Dendritic cell treated with granulocyte-macrophage colony-stimulating factor and Interleukin-4, amounts not matched to agents 40 ng/mL and 50 ng/mL, for 4 days (primary cell): ENCODE measurements around the gene ATMIN.

ENCODE experiments used
- H3K27ac Mint-ChIP-seq: one replicate; pipeline ENCODE4 v1.8.0; 2022; ENCODE audit warnings: mild to moderate bottlenecking, mixed read lengths
- H3K27me3 Mint-ChIP-seq: one replicate; pipeline ENCODE4 v1.8.0; 2022; ENCODE audit warnings: mild to moderate bottlenecking, mixed read lengths
- H3K36me3 Mint-ChIP-seq: one replicate; pipeline ENCODE4 v1.8.0; 2022; ENCODE audit warnings: low read depth, mixed read lengths
- H3K4me1 Mint-ChIP-seq: one replicate; pipeline ENCODE4 v1.8.0; 2022; ENCODE audit warnings: low read depth, mixed read lengths
- H3K4me3 Mint-ChIP-seq: one replicate; pipeline ENCODE4 v1.8.0; 2022; ENCODE audit warnings: mild to moderate bottlenecking, moderate library complexity, mixed read lengths
- H3K9me3 Mint-ChIP-seq: one replicate; pipeline ENCODE4 v1.8.0; 2022; ENCODE audit warnings: mixed read lengths
- intact Hi-C: fragments of 100-400 bp; cut with micrococcal nuclease; formaldehyde crosslinking; loops from one replicate; pipeline ENCODE4 v1.15.0; 2022

The ATMIN gene

GRCh38 chr16:81018496-81018895, 17.1 kb upstream of the ATMIN start:
- H3K9me3 Mint-ChIP-seq, result no peaks in the 10 kb centered on the region
- H3K4me3 Mint-ChIP-seq, result no peak overlapping the region
- peaks cover 84% of the 10 kb centered on the region for H3K36me3 Mint-ChIP-seq
- intact Hi-C loops, result no loop called here
- H3K4me1 Mint-ChIP-seq, result peaks cover 4% of the 10 kb centered on the region
- H3K27ac Mint-ChIP-seq, result no peak overlapping the region
- no peaks in the 10 kb centered on the region for H3K27me3 Mint-ChIP-seq

DNA sequence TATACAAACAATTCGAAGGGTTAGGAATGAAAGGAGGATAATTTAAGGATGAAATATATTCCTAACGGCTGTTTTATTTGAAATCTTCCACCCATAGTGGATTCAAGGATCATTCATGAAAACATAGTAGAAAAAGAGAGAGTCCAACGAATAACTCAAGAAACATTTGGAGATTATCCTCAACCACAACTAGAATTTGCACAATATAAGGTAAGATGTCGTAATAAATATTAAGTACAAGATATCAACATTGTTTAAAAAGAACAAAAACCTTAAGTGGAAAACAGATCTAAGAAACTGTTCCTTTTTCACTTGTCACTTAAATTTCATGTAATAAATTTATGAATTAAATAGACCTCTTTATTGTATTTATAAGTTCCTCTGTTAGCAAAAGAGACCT, 9.2 kb upstream of the ATMIN start:
- Mint-ChIP-seq H3K27me3 (no peaks in the 10 kb centered on the region), H3K9me3 (no peaks in the 10 kb centered on the region), H3K4me1 (no peaks in the 10 kb centered on the region), H3K4me3 (no peak overlapping the region), H3K36me3 (peaks cover 50% of the 10 kb centered on the region), H3K27ac (no peak overlapping the region)
- intact Hi-C loops, result no loop called here

DNA sequence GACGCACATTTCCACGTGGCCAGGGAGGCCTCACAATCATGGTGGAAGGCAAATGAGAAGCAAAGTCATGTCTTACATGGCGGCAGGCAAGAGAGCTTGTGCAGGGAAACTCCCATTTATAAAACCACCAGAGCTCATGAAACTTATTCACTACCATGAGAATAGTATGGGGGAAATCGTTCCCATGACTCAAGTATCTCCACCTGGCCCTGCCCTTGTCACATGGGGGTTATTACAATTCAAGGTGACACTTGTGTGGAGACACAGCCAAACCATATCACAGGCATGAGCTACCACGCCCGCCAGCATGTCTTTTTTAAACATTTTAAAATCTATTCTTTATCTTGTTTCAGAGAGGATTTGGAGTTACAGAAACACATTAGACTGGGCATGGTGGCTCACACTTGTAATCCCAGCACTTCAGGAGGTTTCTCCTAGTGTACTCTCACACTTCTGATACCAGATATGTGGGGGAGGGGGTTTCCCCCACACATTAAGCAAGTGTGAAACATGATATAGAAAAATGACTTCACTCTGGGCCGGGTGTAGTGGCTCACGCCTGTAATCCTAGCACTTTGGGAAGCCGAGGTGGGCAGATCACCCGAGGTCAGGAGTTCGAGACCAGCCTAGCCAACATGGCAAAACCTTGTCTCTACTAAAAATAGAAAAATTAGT, 5.6 kb upstream of the ATMIN start:
- H3K4me3 Mint-ChIP-seq, result no peak overlapping the region
- intact Hi-C loops, result loop anchor here (10.0 kb wide), 1 partner anchor 705 kb away; no protein-coding TSS in a partner anchor
- no peak overlapping the region for H3K27ac Mint-ChIP-seq
- no peaks in the 10 kb centered on the region for H3K9me3 Mint-ChIP-seq
- H3K4me1 Mint-ChIP-seq, result no peaks in the 10 kb centered on the region
- H3K36me3 Mint-ChIP-seq, result peaks cover 30% of the 10 kb centered on the region
- no peaks in the 10 kb centered on the region for H3K27me3 Mint-ChIP-seq

DNA sequence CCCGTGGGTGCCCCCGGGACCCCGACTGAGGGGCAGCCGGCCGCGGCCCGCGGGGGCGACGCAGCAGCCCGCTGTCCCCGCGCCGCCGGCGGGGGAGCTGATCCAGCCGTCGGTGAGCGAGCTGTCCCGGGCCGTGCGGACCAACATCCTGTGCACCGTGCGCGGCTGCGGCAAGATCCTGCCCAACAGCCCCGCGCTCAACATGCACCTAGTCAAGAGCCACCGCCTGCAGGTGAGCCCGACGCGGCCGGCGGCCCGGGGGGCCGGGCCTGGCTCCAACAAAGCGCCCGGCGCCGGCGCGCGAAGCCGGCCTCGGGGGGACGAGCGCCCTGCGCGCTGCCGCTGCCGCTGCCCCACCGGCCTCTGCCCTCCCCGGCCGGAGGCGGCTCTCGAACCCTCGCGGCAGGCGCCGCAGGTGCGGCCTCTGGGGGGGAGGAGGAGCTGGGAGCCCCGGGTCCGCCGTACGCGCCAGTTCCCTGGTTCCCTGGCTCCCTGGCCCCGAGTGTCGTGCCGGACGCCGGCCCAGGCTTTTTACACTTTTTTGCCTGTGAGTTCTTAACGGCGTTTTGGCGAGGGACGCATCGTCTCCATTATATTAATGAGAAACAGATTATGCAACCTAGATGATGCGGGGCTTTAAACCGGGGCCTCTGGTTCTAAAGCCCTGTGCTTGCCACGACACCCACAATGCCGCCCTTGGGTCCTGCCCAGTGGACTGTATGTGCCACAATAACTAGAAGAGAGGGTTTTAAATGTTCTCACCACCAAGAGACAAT, 521 bp downstream of the ATMIN start:
- peaks cover 30% of the 10 kb centered on the region for H3K36me3 Mint-ChIP-seq
- H3K27ac Mint-ChIP-seq, result no peak overlapping the region
- H3K27me3 Mint-ChIP-seq, result no peaks in the 10 kb centered on the region
- intact Hi-C loops, result loop anchor here (1.0 to 10.0 kb wide), 3 partner anchors 29 to 699 kb away; partner anchors contain the start of genes CENPN and CMC2
- H3K9me3 Mint-ChIP-seq, result no peaks in the 10 kb centered on the region
- peaks cover 43% of the 10 kb centered on the region for H3K4me1 Mint-ChIP-seq
- peak overlapping the region; percentile 78 for H3K4me3 Mint-ChIP-seq

DNA sequence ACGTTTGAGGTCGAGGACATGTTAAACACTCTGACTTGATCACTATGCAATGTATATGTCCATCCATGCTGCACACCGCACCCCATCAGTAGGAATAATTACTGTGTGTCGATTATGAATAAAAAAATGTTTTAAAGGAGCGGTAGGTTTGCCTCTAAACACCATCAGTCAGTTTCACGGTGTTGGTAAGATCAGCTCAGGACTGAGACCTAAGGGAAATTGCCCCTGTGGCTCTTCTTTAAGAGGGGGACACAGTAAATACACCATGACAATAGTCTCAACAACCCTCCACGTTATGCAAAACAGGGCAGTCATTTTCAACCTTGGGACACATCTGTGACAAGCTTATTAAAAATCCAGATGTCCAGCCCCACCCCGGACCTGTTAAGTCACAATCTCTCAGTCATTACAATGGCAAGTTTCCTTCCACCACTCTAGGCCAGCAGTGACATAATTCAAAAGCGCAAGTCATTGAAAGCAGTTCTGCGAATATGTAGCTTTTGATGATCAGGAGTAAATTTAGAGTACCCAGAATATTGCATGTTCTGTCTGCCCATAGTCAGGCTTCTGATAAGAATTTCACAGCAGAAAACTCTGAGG, 1.2 kb downstream of the ATMIN start:
- Mint-ChIP-seq H3K27me3 (no peaks in the 10 kb centered on the region), H3K36me3 (peaks cover 37% of the 10 kb centered on the region), H3K9me3 (no peaks in the 10 kb centered on the region), H3K27ac (no peak overlapping the region), H3K4me3 (peak overlapping the region; percentile 78), H3K4me1 (peaks cover 43% of the 10 kb centered on the region)
- intact Hi-C loops, result loop anchor here (10.0 kb wide), 1 partner anchor 698 kb away; no protein-coding TSS in a partner anchor

DNA sequence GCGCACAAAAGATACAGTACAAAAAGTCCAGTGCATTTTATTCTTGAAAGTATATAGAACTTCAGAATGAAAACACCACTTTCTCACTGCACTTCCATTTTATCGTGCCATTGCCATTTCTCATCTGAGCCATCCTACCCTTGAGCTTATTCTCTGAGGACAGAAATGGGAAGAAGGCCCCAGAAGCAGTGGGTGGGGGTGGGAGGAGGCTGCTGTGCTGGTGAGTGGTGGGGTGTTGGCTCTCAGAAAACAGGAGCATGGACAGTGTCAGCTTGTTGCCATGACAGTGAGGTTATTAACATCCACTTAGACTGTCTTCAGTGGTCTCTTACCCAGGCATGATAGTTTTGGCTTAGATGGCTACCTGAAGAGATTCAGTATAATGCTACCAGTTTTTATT, 4.5 kb downstream of the ATMIN start:
- no peak overlapping the region for H3K4me3 Mint-ChIP-seq
- intact Hi-C loops, result no loop called here
- peak overlapping the region; percentile 54 for H3K27ac Mint-ChIP-seq
- no peaks in the 10 kb centered on the region for H3K27me3 Mint-ChIP-seq
- H3K9me3 Mint-ChIP-seq, result no peaks in the 10 kb centered on the region
- peaks cover 69% of the 10 kb centered on the region for H3K36me3 Mint-ChIP-seq
- H3K4me1 Mint-ChIP-seq, result peaks cover 43% of the 10 kb centered on the region

DNA sequence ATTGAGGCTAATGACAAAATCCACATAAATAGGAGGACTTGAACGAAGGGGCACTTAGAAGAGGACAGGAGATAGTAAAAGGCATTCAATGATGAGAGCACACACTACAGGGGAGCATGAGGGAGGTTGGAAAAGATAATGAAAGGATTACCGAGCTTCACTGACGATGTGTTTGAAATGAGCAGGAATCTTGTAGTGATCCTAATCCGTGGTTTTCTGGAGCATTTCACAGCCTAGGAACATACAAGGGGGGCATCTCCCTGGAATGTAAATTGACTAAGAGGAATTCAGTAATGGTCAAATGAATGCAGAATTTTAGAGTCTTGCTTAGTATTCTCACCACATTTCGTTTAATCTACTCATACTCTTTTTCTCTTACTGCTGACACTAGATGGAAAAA, 5.2 kb downstream of the ATMIN start:
- H3K27ac Mint-ChIP-seq, result no peak overlapping the region
- no peaks in the 10 kb centered on the region for H3K9me3 Mint-ChIP-seq
- no peak overlapping the region for H3K4me3 Mint-ChIP-seq
- peaks cover 39% of the 10 kb centered on the region for H3K4me1 Mint-ChIP-seq
- H3K27me3 Mint-ChIP-seq, result no peaks in the 10 kb centered on the region
- intact Hi-C loops, result no loop called here
- H3K36me3 Mint-ChIP-seq, result peaks cover 75% of the 10 kb centered on the region

DNA sequence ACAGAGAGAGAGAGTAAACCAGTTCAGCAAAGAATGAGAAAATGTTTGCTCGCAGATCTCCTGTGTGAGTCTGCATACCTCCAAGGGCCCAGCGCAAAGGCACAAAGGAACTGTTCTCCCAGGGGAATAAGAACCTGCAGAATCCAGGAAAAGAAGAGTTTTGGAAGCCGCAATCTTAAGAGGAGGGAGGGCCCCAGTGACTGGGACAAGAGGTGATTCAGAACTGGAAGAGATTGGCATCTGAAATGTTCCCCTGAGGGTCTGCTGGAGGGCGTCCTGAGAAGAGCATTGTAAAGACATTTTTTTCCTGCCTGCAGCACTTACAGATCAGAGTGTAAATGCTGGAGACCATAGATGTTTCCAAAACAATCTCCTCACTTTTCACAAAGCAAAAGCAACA, 6.1 kb downstream of the ATMIN start:
- peaks cover 36% of the 10 kb centered on the region for H3K4me1 Mint-ChIP-seq
- peaks cover 76% of the 10 kb centered on the region for H3K36me3 Mint-ChIP-seq
- no peaks in the 10 kb centered on the region for H3K9me3 Mint-ChIP-seq
- no peak overlapping the region for H3K27ac Mint-ChIP-seq
- intact Hi-C loops, result no loop called here
- no peak overlapping the region for H3K4me3 Mint-ChIP-seq
- H3K27me3 Mint-ChIP-seq, result no peaks in the 10 kb centered on the region

DNA sequence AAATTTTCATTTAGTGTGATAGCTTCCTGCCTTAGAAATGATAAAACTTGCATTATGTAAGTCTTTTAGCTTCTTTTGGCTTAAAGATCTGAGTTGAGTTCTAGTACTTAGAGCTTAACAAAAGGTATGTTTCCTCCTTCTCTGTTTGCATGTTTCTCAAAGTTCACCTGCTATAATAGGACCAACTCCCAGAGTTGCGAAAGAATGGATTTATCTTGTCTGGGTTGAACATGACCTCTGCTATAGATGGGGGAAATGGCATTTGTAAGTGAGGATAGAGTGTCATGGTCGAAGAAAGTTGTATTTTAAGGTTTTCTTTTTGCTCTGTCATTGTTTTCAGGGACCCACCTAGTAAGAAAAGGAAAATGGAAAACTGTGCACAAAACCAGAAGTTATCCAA, 7.2 kb downstream of the ATMIN start:
- H3K4me3 Mint-ChIP-seq, result no peak overlapping the region
- H3K27me3 Mint-ChIP-seq, result no peaks in the 10 kb centered on the region
- peaks cover 1% of the 10 kb centered on the region for H3K9me3 Mint-ChIP-seq
- peaks cover 26% of the 10 kb centered on the region for H3K4me1 Mint-ChIP-seq
- intact Hi-C loops, result no loop called here
- H3K27ac Mint-ChIP-seq, result no peak overlapping the region
- H3K36me3 Mint-ChIP-seq, result peaks cover 76% of the 10 kb centered on the region

- Mint-ChIP-seq H3K4me1 (no peaks in the 10 kb centered on the region), H3K27me3 (no peaks in the 10 kb centered on the region), H3K4me3 (no peak overlapping the region), H3K9me3 (peaks cover 22% of the 10 kb centered on the region), H3K36me3 (peaks cover under 1% of the 10 kb centered on the region), H3K27ac (no peak overlapping the region)
- intact Hi-C loops, result no loop called here
Observed at GRCh38 chr16:81053761-81054160, 18.1 kb downstream of the ATMIN start.

- Mint-ChIP-seq H3K4me3 (no peak overlapping the region), H3K36me3 (no peaks in the 10 kb centered on the region), H3K27ac (no peak overlapping the region), H3K27me3 (no peaks in the 10 kb centered on the region), H3K9me3 (no peaks in the 10 kb centered on the region), H3K4me1 (no peaks in the 10 kb centered on the region)
- intact Hi-C loops, result no loop called here
Observed at GRCh38 chr16:81060576-81061306, 25.1 kb downstream of the ATMIN start.

- Mint-ChIP-seq H3K9me3 (no peaks in the 10 kb centered on the region), H3K4me3 (no peak overlapping the region), H3K4me1 (no peaks in the 10 kb centered on the region), H3K27ac (no peak overlapping the region), H3K36me3 (no peaks in the 10 kb centered on the region), H3K27me3 (no peaks in the 10 kb centered on the region)
- intact Hi-C loops, result no loop called here
Observed at GRCh38 chr16:81061307-81061640, 25.6 kb downstream of the ATMIN start.

DNA sequence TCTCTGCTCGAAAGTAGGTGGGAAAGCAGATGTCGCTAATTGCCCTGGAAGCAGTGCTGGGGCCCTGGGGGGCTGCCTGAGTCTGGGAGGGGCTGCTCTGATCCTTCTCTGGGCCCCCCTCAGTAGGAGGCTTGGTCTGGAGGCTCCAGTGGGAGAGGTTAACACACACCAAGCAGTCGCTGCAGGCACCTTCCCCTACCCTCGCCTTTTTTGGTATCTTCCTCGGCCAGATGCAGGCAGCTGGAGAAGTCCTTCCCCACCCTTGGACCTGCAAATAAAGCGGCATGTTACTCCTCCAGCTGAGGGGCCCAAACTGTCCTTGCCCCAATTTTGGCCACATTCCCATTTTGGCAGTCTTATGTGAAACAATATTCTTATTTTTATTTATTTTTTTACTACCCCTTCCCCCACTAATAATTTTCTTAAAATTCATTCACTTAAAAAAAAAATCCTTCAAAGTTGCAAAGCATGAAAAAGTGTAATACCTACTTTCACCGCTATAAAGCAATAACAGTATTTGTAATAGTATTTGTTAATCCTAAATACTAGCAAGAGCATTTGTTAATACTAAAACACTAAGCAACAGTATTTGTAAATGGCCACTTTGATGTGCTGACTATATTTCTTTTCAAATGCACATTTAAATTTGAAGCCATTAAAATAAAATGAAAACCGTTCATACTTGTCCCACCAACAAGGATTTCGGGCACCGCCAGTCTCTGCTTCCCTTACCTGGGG, 26.4 kb downstream of the ATMIN start:
- Mint-ChIP-seq H3K27me3 (no peaks in the 10 kb centered on the region), H3K36me3 (no peaks in the 10 kb centered on the region), H3K9me3 (no peaks in the 10 kb centered on the region), H3K4me3 (no peak overlapping the region), H3K4me1 (no peaks in the 10 kb centered on the region), H3K27ac (no peak overlapping the region)
- intact Hi-C loops, result no loop called here
